NCI-H226 (cell line): ENCODE measurements around the gene KDM5B.
A peak's percentile ranks its signal among the peaks of the same experiment; 100 is the strongest.
"Not testable (repeated sequence)": the region's sequence is repeated elsewhere in the genome, so short reads cannot be mapped to it uniquely, and the experiment has no call there.

Experiments used
- DNase-seq: peaks from one replicate; pipeline ENCODE4 v3.0.0-alpha.2; 2015

KDM5B gene

GRCh38 chr1:202812176-202813026, 4.2 kb upstream of the KDM5B start:
- peak; percentile 26 for DNase-seq

DNA sequence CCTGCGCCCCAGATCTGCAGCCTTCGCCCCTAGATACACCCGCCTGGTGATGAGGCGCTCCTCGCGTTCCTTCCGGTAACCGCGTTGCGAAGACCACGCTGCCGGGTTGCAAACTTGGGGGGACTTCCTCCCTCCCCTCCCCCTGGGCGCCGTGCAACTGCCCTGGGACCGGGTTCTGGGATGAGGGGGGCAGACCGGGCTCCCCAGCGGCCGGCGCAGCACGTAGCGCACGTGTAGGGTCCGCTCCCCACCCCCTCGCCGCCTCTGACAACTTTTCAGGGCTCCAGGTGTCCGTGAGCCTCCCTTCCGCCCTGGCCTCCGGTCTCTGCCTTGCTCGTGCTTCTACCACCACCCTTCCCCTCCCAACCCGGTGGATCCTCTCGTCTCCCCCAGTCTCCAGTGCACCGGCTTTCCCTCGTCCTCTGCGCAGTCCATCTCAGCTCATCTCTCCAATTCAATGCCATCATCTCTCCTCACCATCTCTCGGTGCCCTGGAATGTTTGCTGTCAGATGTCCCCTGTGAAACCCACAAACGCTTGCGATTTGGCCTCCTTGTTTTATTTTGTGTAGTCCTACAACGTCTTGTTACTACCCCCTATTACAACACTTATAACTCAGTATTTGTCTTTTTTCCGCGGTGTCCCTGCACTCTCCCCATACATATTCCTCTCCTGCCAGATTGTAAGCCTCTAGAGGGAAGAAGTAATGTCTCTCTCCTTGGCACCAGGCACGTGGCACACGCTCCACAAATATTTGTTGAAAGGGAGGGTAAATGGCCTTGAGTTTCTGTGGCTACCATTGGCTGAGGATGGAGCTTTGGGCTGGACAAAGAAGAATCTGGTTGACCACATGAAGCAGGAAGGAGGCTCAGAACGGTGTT, 3.3 kb upstream of the KDM5B start:
- no peak for DNase-seq

DNA sequence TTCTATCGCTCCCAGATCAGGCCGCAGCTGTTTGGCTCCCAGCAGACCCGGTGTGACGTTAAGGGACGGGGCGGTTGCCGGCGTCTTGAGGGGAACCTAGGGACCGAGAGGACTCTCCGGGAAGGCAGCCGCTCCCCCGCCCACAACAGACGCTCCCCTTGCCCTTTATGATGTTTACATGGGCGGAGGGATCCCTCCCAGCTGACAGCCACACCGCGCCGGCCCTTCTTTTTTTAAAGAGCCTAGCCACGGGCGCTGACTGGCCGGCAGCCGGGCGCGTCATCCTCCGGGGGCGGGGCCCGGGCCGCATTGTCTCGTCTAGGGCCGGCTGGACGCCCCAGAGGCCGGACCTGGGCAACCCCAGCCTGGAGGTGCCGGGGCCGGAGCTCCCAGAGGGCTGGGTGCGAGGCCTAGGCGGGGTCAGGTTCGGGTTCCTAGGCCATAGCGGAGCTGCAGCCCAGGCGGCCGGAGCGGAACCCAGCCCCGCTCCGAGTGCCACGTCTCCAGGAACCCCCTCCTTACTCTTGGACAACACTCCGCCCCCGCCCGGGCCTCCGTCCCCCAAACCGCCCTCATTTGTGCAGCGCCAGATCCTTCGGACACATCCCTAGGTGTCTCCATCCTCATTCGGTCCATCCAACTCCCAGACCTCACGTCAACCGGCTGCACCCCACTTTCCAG, 2.5 kb upstream of the KDM5B start, which contains the start of gene PCAT6:
PCAT6 (plus strand) TSS at position 340 of the 681 bp plus-strand sequence.
- peak; percentile 88 for DNase-seq

DNA sequence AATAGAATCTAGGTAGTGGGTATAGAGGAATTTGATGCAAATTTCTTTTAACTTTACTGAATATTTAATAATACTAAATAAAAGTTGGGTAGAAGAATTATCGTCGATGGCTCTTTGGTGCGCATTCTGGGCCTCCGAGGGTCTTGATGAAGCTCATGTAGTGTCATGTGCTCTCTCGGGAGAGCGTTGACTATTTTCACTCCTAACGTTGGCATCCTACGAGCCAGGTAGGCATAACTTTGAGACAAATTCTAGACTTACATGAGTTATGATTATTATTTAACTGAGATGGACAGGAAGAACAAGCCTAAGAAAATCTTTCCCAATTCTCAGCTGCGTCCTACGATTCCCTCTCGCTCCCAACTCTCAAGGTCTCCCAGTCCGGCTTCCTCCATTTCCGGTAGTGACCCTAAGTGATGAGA, 2.0 kb upstream of the KDM5B start:
- DNase-seq, result no peak

- DNase-seq, result no peak
Observed at GRCh38 chr1:202809597-202810159, 1.5 kb upstream of the KDM5B start.

GRCh38 chr1:202807451-202807925, 733 bp downstream of the KDM5B start:
- DNase-seq, result no peak

- no peak for DNase-seq
Observed at GRCh38 chr1:202806845-202807450, 1.3 kb downstream of the KDM5B start.

DNA sequence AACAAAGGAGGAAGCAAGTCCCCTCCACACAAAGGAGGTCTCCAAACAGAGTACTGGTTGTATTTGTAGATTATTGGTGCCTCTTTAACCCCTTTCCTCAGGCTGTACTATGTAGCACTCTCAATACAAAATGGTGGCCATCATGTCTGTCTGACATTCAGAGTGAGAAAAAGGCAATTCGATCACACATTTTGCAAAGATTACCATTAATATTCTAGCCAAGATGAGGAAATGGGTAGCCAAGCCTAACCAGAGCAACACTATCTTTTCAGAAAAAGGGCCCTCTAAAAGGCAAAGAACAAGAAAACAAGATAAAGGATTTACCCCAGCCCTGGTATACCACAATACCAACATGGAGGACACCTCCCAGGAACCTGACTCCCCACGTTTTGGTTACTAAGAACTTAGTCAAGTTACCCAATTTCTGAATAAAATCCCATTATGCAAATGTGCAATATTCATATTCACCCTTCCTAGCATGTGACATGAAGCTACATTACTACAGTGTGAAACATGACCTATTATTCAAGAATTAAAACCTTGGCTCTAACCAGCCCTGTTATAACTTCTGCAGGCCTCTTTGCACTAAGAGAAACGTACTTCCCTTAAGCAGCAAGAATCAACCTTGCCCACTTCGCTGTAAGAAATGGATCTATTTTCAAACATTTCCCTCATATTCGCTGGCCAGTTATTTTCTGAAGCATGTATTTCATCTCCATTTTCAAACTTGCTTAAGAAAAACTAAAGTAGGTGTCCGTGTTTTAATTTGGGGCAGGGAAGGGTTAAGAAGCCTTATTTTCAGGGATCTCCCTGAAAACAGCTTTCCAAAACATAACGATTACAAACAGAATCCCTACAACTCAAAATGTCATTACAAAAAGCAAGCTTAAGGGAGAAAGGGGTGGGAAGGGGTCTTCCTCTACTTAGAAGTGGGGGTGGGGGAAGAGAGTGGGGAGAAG, 2.1 kb downstream of the KDM5B start:
- no peak for DNase-seq

DNA sequence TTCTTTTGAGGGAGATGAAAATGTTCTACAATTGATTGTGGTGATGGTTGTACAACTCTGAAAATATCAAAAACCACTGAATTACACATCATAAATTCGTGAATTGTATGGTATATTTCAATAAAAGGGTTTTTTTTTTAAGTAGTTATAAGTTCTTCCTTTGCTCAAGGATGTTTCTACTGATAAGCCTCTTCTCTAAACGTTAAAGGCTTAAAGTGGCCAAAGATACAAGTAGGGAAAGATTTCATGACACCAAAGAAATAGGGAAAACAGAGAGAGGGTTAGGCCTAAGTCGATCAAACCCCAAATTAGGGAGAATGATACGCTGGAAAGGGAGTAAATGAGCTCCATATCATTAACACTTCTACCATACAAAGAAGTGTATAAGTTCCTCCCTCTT, 4.1 kb downstream of the KDM5B start:
- no peak for DNase-seq

- DNase-seq, result peak; percentile 73
Observed at GRCh38 chr1:202802998-202803932, 5.0 kb downstream of the KDM5B start.

DNA sequence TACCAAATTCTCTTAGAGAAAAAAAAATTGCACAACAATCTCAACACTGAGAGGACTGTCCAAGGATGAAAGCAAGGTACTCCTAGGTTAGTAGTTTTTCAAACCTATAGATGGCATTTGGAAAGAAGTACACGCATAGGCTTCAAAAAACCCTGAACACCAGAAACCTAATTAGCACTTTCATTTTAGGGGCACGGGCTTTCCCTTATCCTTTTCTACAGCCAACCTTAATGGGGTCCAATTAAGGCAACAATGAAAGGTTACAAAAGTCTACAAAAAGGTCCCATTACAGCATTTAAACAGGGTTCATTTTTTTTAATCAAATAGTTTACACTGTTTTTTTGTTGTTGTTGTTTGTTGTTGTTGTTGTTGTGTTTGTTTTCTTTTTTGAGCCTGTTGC, 6.2 kb downstream of the KDM5B start:
- DNase-seq, result no peak

GRCh38 chr1:202801175-202801574, 7.0 kb downstream of the KDM5B start:
- no peak for DNase-seq

DNA sequence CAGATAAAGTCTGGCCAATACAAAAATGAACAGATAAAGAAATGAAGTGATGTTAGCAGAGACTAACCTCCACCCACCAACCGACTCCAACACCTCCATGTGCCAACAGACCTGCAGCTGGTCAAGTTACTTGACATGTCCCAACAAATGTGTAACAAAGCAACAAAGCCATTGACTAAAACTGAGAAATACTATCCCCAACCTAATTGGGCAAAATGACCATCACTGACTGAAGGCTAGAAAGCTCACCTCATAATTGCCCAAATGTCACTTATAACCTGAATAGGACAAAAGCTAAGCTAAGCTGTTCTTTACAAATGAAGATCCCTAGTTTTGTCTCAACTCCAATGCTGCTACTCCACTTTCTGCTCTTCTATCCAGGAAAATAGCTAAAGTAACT, 7.5 kb downstream of the KDM5B start:
- DNase-seq, result no peak

GRCh38 chr1:202798792-202799331, 9.4 kb downstream of the KDM5B start:
- no peak for DNase-seq

GRCh38 chr1:202798260-202798659, 10.0 kb downstream of the KDM5B start:
- no peak for DNase-seq

DNA sequence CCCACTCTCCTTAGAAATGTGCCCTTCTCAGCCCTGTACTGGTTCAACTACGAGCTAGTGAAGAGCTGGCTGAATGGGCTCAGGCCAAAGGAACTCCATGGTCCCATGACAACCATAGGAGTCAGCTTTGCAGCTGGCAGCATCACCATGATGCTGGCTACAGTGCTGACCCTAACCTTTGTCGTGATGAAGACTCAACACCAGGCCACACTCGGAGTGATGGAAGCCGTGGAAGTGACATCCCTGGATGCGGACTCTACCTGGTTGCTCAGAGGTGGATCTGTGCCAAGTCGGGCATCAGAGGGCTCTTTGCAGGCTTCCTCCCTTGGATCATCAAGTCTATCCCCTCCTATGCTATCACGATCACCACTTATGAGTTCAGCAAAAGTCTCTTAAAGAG, 11.6 kb downstream of the KDM5B start:
- DNase-seq, result no peak

- not testable (repeated sequence) for DNase-seq
Observed at GRCh38 chr1:202794931-202795330, 13.3 kb downstream of the KDM5B start.

DNA sequence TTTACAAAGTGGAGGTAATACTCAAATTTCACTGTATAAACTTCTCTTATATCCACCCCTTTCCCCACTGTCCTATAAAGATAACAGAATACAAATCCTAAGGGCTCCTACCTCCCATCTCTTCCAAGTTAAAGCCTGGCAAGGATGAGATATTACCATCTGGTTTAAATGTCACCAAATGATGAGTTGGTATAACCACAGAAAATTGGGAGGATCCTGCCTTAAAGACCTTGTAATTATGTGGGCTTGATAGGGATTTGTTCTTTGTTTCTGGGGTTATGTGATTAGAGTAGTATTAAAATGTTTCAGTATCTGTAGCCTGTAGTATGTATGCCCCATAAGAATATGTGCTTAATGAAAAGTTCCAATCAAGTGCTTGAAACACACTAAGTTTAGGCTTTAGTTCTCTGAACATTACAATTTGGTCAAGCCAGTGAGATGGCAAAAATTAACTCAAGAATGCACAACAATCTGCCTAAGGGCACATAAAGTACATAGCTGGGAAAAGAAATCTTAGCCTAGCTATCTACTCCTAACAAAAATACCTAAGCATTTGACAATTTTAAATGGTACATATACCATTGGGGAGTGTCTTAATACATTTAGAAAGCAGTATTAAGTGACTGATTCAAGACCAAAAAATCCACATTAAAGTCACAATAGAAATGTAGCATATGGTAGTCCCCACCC, 14.0 kb downstream of the KDM5B start:
- no peak for DNase-seq
